B cell (primary cell): ENCODE data around the gene HCN2.

Source experiments
- EZH2 ChIP-seq: IDR thresholded peaks from 2 replicates; pipeline ENCODE4 v1.6.1; 2012; ENCODE audit warnings: borderline replicate concordance, low read depth, mild to moderate bottlenecking, moderate library complexity, low read length; ENCODE audit not compliant: insufficient read depth, poor library complexity, severe bottlenecking
- TF ChIP-seq, protein P1 (sequence below): fragments of 200-600 bp; IDR thresholded peaks from one replicate; pipeline ENCODE4 v1.8.0; 2022; ENCODE audit warnings: antibody characterized with exemption, mild to moderate bottlenecking

DNA sequence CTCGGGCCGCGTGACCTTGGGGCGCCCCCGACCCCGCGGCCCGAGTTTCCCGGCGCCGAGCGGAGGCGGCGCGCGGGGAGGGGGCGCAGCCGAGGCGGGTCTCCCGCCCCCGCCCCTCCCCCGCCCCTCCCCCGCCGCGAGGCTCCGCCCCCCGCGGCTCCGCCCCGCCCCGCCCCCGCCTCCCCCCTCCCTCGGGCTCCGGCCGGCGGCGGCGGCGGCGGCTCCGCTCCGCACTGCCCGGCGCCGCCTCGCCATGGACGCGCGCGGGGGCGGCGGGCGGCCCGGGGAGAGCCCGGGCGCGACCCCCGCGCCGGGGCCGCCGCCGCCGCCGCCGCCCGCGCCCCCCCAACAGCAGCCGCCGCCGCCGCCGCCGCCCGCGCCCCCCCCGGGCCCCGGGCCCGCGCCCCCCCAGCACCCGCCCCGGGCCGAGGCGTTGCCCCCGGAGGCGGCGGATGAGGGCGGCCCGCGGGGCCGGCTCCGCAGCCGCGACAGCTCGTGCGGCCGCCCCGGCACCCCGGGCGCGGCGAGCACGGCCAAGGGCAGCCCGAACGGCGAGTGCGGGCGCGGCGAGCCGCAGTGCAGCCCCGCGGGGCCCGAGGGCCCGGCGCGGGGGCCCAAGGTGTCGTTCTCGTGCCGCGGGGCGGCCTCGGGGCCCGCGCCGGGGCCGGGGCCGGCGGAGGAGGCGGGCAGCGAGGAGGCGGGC, at the start of gene HCN2:
- TF ChIP-seq, protein P1, sequence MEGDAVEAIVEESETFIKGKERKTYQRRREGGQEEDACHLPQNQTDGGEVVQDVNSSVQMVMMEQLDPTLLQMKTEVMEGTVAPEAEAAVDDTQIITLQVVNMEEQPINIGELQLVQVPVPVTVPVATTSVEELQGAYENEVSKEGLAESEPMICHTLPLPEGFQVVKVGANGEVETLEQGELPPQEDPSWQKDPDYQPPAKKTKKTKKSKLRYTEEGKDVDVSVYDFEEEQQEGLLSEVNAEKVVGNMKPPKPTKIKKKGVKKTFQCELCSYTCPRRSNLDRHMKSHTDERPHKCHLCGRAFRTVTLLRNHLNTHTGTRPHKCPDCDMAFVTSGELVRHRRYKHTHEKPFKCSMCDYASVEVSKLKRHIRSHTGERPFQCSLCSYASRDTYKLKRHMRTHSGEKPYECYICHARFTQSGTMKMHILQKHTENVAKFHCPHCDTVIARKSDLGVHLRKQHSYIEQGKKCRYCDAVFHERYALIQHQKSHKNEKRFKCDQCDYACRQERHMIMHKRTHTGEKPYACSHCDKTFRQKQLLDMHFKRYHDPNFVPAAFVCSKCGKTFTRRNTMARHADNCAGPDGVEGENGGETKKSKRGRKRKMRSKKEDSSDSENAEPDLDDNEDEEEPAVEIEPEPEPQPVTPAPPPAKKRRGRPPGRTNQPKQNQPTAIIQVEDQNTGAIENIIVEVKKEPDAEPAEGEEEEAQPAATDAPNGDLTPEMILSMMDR: no peak
- TF ChIP-seq EZH2: no peak
